Activated T-helper 9 cell treated with anti-CD3 and anti-CD28 coated beads, Interleukin-2, amount 50 U/mL, for 16 hours (primary cell): ENCODE data around the gene CDC42EP4.
"Not testable (repeated sequence)": the region's sequence is repeated elsewhere in the genome, so short reads cannot be mapped to it uniquely, and the experiment has no call there.

Experiments
- DNase-seq: peaks from one replicate; pipeline ENCODE4 v3.0.0-alpha.2; 2020; ENCODE audit warnings: low read depth

Gene CDC42EP4

GRCh38 chr17:73320601-73321264 is 8.9 kb upstream of the CDC42EP4 start:
- no peak for DNase-seq

GRCh38 chr17:73319766-73320165 is 8.0 kb upstream of the CDC42EP4 start:
- no peak for DNase-seq

DNA sequence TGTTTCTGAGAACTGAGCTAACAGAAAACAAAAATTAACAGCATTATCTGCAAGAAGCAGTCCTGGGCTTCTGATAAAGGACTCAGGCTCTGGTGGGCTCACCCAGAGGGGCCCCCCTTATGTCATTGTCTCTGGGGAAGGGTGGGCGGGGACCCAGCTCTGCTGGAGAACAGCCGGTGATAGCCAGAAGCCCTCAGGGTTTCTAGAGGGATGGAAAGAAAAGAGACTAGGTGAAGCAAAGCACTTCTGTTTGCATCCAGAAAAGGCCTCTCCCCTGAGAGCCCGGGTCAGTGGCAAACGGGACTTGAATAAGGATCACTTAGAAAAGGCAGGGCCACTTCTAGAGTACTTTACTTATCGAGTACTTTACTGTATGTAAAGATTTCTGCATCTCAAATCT is 7.0 kb upstream of the CDC42EP4 start:
- DNase-seq = no peak

DNA sequence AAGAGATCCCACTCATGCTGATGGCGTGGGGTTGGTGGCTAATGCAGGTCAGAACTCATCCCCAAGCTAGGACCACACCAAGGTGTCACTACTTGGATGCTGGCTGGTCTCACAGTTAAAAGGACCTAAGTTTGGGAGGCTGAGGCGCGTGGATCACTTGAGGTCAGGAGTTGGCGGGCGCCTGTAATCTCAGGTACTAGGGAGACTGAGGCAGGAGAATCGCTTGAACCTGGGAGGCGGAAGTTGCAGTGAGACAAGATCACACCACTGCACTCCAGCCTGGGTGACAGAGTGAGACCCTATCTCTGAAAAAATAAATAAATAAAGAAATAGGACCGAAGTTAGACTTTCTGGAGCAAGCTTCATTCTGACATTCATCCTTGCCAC is 6.6 kb upstream of the CDC42EP4 start:
- no peak for DNase-seq

DNA sequence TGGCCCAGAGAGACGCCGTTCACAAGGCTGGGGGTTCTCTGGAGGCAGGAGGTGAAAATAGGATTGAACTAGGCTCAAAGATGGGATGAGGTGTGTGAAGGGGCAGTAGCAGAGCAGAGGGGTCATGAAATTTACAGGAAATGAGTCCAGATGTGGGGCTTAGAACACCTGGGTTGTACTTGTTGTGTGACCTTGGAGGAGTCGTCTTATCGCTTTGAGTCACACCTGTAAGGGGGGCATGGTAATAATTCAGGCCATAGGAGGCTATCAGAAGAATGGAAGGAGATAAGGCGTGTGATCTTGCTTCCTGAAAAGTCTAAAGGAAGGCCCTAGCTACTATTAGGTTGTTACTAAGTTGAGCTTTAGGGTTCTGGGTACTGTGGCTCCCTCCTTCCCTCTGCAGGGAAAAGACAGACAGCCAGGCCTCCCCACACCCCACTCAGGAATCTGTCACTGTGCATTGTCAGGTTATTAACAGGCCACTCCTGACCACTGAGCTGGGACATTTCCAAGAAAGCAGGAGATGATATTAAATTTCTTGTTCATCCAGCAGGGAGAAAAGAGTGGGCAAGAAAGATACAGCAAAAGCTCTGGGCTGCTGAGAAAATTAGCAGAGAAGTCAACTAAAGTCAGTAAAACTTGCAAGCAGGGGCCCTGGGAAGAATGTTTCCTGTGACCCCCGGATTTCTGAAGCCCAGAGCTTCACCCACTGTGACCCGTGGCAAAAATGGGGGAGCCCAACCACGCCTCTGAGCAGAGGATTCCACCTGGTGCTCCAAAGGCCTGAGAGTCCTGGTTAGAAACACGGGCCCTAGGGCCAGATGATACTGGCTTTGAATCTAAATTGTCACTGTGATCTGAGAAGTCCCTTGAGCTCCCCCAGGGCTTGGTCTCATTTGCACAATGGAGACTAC is 6.0 kb upstream of the CDC42EP4 start:
- DNase-seq = no peak

- no peak for DNase-seq
Observed at GRCh38 chr17:73316919-73317505, 5.2 kb upstream of the CDC42EP4 start.

DNA sequence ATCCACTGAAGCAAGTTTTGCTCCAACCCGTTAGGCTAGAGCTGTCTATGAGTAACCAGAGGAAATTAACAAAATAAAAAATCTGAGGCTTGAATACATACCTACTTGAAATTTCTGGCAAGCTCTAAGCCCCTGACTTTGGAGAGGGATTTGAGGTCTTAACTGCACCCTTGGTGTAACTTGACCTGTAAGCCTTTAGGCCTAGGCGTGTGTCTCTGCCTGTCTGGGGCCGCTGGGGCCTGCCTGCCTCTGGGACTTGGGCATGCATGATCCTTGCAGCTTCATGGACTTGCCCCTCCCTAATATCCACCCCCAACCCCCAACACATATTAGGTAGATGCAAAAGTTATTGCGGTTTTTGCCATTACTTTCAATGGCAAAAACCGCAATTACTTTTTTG is 3.7 kb upstream of the CDC42EP4 start:
- DNase-seq = no peak

DNA sequence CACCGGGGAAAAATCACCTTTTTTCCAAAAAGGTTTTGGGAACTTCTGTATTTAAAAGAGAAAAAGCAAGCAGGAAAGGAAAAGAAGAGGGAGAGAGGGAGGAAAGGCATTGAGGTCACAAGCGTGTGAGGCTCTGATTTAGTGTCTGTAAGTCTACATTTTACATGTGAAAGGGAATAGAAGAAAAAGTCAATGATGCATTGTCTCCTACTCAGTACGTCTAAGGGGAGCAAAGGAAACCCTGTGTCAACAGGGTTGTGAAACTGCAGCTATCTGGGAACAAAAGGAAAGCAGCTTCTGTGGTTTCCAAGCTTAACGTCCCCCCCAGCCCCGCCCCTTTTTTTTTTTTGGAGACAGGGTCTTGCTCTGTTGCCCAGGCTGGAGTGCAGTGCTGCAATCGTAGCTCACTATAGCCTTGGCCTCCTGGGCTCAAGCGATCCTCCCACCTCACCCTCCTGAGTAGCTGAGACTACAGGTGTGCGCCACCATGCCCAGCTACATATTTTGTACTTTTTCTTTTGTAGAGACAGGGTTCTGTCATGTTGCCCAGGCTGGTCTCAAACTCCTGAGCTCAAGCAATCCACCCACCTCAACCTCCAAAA is 1.8 kb upstream of the CDC42EP4 start:
- no peak for DNase-seq

DNA sequence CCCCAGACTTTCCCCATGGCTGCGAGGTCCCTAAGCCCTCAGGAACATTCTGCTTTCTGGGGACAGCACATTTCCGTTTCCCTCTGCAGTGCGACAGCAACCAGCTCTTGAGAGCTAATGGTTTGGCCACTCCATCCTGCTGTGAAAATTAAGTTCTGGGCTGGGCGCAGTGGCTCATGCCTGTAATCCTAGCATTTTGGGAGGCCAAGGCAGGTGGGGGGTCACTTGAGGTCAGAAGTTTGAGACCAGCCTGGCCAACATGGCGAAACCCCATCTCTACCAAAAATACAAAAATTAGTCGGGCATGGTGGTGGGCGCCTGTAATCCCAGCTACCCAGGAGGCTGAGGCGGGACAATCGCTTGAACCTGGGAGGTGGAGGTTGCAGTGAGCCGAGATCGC is 1.1 kb upstream of the CDC42EP4 start:
- not testable (repeated sequence) for DNase-seq

GRCh38 chr17:73311428-73311780 is 397 bp downstream of the CDC42EP4 start:
- DNase-seq = no peak

DNA sequence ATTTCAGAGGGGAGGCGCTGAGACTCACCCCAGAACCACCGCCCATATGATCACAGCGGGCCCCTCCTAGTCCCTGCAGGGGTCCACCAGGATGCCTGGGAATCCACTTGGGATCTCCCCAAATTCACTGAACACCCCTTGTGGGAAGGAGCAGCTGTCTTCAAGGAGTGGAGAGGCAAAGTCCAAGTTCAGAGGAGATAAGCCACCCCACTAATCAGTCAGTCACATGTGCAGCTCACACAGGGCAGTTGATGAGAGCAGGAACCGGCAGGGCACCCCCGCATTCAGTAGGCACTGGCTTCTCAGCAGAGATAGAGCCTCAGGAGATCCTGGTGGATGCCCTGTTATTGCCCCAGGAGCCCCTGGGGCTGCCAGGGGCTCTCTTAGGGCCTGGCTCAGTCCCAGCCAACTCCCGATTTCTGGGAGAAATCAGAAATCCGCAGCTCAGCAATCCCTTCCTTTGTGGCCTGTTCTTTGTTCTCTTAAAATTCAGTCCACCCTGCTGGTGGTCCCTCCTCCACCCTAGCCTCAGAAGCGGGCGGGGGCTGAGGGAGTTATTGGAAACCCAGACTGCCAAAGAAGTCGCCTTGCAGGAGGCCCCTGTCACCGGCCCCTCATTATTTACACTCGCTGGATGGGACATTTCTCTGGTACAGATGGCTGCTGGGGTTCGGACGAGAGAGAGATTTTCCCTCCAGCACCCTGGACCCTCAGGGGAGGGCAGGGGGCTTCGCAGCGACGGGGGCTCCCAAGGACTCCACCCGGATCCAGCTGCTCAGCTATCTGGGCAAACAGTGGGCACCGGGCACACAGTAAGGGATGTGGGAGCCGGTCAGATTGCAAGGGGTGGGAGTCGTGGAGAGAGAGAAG is 1.8 kb downstream of the CDC42EP4 start:
- no peak for DNase-seq

- not testable (repeated sequence) for DNase-seq
Observed at GRCh38 chr17:73308959-73309358, 2.8 kb downstream of the CDC42EP4 start.

- no peak for DNase-seq
Observed at GRCh38 chr17:73308017-73308823, 3.6 kb downstream of the CDC42EP4 start.

DNA sequence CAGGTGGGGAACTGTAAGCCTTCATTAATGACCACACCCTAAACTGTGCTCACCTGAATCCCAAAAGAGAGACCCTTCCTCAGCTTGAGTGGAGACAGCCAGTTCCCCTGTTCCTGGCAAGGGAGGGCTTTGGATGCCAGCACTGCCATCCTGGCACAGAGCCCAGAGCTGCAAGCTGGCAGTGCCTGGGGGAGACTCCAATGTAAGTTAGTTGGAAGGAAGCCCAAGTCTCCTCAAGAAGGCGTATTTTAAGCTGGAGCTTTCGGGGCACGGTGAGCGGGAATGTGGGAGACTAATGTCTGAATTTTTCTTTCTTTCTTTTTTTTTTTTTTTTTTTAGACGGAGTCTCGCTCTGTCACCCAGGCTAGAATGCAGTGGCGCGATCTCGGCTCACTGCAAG is 4.7 kb downstream of the CDC42EP4 start:
- DNase-seq = no peak

- DNase-seq = no peak
Observed at GRCh38 chr17:73305845-73306836, 5.7 kb downstream of the CDC42EP4 start.

GRCh38 chr17:73304971-73305812 is 6.6 kb downstream of the CDC42EP4 start:
- DNase-seq = no peak

DNA sequence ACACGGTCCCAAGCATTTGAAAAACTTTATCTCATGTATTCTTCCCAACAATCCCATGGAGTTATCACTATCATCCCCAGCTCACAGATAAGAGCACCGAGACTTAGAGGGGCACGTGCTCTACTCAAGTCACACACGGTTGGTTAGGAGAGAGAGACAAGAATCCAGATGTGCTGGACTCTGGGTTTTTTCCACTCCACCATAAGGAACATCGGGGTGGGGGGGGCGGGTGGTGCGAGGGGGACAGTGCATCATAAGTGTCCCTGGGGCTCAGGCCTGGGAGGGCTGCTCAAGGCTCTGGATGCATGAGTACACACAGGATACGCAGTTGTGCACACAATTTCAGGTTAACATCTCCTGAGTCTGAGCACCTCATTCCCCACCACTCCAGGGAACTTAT is 7.4 kb downstream of the CDC42EP4 start:
- DNase-seq = no peak

DNA sequence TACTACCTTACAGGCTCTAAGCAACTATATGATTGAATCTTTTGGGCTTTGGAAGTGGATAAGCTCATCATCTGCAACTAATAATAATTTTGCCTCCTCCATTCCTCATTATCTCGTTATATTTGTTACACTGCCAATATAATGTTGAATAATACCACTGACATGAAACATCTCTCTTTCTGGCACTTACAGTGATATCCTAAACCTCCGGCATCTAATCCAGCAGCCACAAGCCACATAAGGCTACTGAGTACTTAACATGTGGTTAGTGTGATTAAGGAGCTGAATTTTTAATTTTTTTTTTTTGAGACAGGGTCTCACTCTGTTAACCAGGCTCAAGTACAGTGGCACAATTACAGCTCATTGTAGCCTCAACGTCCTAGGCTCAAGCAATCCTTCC is 9.6 kb downstream of the CDC42EP4 start:
- no peak for DNase-seq

- DNase-seq = no peak
Observed at GRCh38 chr17:73301369-73301768, 10.4 kb downstream of the CDC42EP4 start.
